Measurements from ENCODE around the gene ORC4. TPM values are rescaled to one million over a fixed set of nuclear protein-coding genes. Genes with fewer than 3 reads are reported as not detected.

The ORC4 gene
- total and polyA plus RNA-seq, 2 experiments from 2014 or later, result 39.1 to 51.4 TPM

DNA sequence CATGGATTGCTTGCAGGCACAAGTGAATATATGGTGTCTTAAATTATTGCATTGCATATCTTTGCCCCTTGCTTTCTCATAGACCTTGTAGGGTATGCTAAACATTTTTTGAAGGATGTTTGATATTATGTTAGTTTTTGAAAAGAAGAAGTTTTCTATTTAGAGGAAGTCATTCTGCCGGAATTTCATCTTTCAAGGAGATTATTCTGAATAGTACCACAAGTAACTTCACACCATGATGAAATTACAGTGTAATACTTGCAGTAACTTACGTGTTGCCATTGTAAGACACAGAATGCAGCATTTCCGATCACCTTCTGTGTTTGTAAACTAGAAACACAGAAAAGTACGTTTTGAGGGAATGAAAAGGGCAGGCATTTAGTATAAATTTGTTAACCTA lies 103.8 kb downstream of the ORC4 start:
- H3K27ac ChIP-seq, result no peak overlapping the region
- peaks cover 50% of the 10 kb centered on the region for H3K36me3 ChIP-seq (ENCODE audit: low read depth)
- H3F3A ChIP-seq (ENCODE audit: insufficient read depth), result peaks cover 12% of the 10 kb centered on the region
- H3K9ac ChIP-seq, result no peak overlapping the region
- H3K79me2 ChIP-seq (ENCODE audit: insufficient read depth), result peaks cover 12% of the 10 kb centered on the region; the same call in 1 of the 2 replicates
- no peak overlapping the region for H2AFZ ChIP-seq
- H4K20me1 ChIP-seq (ENCODE audit: insufficient read depth), result no peaks in the 10 kb centered on the region
- no peak overlapping the region for H3K4me3 ChIP-seq
- in situ Hi-C loops (cut with MboI), result loop anchor here (10.0 to 25.0 kb wide), 2 partner anchors 829 to 1182 kb away; no protein-coding TSS in a partner anchor
- no peak for DNase-seq
- no peak overlapping the region for H3K4me2 ChIP-seq (ENCODE audit: unreplicated experiment)
- 87 to 89% methylated on average over 4 of the region's 4 CpGs for WGBS, 2 experiments (ENCODE audit: low coverage in 1 of 2, low lambda C conversion rate in 2 of 2, missing lambda C conversion rate in 2 of 2)
- no peaks in the 10 kb centered on the region for H3K27me3 ChIP-seq (replicated peaks; ENCODE audit: insufficient read depth)
- no peaks in the 10 kb centered on the region for H3K9me2 ChIP-seq (ENCODE audit: insufficient read depth)
- no peaks in the 10 kb centered on the region for H3K9me3 ChIP-seq (ENCODE audit: low read depth)
- peaks cover 11% of the 10 kb centered on the region for H3K4me1 ChIP-seq (ENCODE audit: insufficient read depth)
- TF ChIP-seq EZH2 (IDR thresholded peaks at IDR 0.05; ENCODE audit: insufficient read depth, poor library complexity, severe bottlenecking) (no peak), EZH2phosphoT487 (IDR thresholded peaks at IDR 0.05; ENCODE audit: insufficient read depth, low read depth) (no peak)

DNA sequence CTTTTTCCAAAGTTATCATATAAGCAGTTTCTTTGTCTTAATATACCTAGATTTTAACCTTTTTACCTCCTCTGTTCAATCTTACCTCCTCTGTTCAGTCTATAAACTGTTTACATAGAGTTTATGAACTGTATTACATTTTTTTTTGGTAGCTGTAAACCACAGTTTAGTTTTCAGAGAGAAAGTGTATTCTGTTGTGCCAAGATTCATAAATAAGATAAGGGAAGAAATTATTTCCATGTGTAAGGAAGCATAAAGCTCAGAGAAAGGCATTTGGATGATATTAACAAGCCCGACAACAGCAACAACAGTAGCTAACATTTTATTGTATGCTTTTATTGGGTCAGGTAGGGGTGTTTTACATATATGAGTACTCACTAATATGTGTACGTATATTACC lies 104.5 kb downstream of the ORC4 start:
- no peak for DNase-seq
- H3K4me1 ChIP-seq (ENCODE audit: insufficient read depth), result peaks cover 11% of the 10 kb centered on the region
- no peaks in the 10 kb centered on the region for H4K20me1 ChIP-seq (ENCODE audit: insufficient read depth)
- peaks cover 12% of the 10 kb centered on the region for H3F3A ChIP-seq (ENCODE audit: insufficient read depth)
- 94 to 98% methylated on average over 2 of the region's 2 CpGs for WGBS, 2 experiments (ENCODE audit: low coverage in 1 of 2, low lambda C conversion rate in 2 of 2, missing lambda C conversion rate in 2 of 2)
- TF ChIP-seq EZH2 (IDR thresholded peaks at IDR 0.05; ENCODE audit: insufficient read depth, poor library complexity, severe bottlenecking), result no peak
- H3K9me3 ChIP-seq (ENCODE audit: low read depth), result no peaks in the 10 kb centered on the region
- in situ Hi-C loops (cut with MboI), result loop anchor here (10.0 to 25.0 kb wide), 2 partner anchors 829 to 1181 kb away; no protein-coding TSS in a partner anchor
- no peak overlapping the region for H2AFZ ChIP-seq
- no peaks in the 10 kb centered on the region for H3K27me3 ChIP-seq (replicated peaks; ENCODE audit: insufficient read depth)
- no peak overlapping the region for H3K9ac ChIP-seq
- no peaks in the 10 kb centered on the region for H3K9me2 ChIP-seq (ENCODE audit: insufficient read depth)
- H3K79me2 ChIP-seq (ENCODE audit: insufficient read depth), result peaks cover 12% of the 10 kb centered on the region; the same call in 1 of the 2 replicates
- peaks cover 45% of the 10 kb centered on the region for H3K36me3 ChIP-seq (ENCODE audit: low read depth)
- H3K4me2 ChIP-seq (ENCODE audit: unreplicated experiment), result no peak overlapping the region
- no peak overlapping the region for H3K4me3 ChIP-seq
- no peak overlapping the region for H3K27ac ChIP-seq

DNA sequence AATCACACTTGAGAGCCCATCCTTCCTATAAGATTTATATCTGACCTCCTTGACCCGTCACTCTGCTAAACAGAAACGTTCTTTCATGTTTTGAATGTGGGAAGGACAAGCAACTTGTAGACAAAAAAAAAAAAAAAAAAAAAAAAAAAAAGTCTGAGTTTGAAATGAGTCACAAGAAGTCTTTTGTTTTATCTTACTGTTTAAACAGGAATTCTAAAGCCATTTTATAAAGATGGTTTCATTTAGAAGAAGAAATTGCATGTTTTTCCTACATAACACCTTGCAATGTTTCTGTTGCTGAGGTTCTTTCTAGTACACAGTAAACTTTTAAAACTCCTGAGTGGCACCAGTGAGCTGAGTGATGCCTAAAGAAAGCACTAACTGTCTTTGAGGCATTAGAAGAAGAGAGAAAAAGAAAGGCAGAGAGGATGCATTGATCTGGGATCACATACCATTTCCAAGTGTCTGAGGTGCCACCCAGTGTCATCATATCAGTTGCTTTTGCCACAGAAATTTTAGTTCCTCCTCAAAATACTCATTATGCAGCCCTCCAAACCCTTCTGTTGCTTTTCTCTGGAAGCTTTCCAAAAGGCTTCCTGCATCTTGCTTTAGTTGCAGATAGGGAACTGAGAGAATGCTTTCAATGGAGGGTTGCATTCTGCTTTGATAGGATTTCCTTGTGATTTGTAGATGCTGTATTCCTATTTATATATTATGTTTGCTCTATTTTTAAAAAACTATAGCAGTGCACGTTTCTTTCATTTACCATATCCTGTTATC lies 106.6 kb downstream of the ORC4 start:
- Histone ChIP-seq H3K4me3 (no peak overlapping the region), H3K27me3 (replicated peaks; ENCODE audit: insufficient read depth) (no peaks in the 10 kb centered on the region), H3K4me2 (ENCODE audit: unreplicated experiment) (no peak overlapping the region), H3K9me3 (ENCODE audit: low read depth) (no peaks in the 10 kb centered on the region), H3F3A (ENCODE audit: insufficient read depth) (peaks cover 17% of the 10 kb centered on the region), H2AFZ (no peak overlapping the region), H3K9ac (no peak overlapping the region), H3K9me2 (ENCODE audit: insufficient read depth) (no peaks in the 10 kb centered on the region), H3K27ac (no peak overlapping the region), H3K36me3 (ENCODE audit: low read depth) (peaks cover 28% of the 10 kb centered on the region), H3K4me1 (ENCODE audit: insufficient read depth) (peaks cover 15% of the 10 kb centered on the region), H4K20me1 (ENCODE audit: insufficient read depth) (no peaks in the 10 kb centered on the region), H3K79me2 (ENCODE audit: insufficient read depth) (peaks cover 12% of the 10 kb centered on the region; the same call in 1 of the 2 replicates)
- in situ Hi-C loops (cut with MboI), result loop anchor here (10.0 to 25.0 kb wide), 2 partner anchors 827 to 1179 kb away; no protein-coding TSS in a partner anchor
- WGBS, 2 experiments (ENCODE audit: low coverage in 1 of 2, low lambda C conversion rate in 2 of 2, missing lambda C conversion rate in 2 of 2), result 49 to 55% methylated on average over 3 of the region's 3 CpGs
- peak; percentile 33 for DNase-seq
- no peak for TF ChIP-seq EZH2phosphoT487 (IDR thresholded peaks at IDR 0.05; ENCODE audit: insufficient read depth, low read depth)
- no peak for TF ChIP-seq EZH2 (IDR thresholded peaks at IDR 0.05; ENCODE audit: insufficient read depth, poor library complexity, severe bottlenecking)

DNA sequence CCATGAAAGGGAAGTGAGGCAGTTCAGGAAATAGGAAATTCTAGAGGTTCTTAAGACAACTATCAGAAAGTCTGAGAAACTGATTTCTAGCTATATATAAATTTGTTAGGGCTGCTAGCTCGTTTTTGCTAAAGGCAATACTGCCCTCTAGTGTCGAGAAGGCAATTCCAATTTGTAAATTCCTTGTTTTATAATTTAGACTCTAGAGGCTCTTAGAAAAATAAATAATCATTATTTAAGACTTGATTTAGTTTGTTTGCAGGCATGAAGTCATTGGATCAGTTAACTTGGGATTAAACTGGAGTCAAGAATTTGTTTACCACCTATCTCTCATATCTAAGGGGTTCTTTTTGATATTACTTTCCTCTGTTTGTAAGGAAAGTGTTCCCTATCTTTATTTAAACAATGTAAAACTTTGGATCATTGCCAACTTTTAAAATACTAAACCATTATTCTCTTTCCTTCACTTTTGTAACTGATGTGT lies 109.5 kb downstream of the ORC4 start:
- H3K9me2 ChIP-seq (ENCODE audit: insufficient read depth), result no peaks in the 10 kb centered on the region
- no peaks in the 10 kb centered on the region for H3K9me3 ChIP-seq (ENCODE audit: low read depth)
- in situ Hi-C loops (cut with MboI), result loop anchor here (10.0 to 25.0 kb wide), 2 partner anchors 824 to 1176 kb away; no protein-coding TSS in a partner anchor

More for the DNA sequence above, 109.5 kb downstream of the ORC4 start:
- no peak overlapping the region for H3K4me3 ChIP-seq
- no peak overlapping the region for H2AFZ ChIP-seq
- no peak overlapping the region for H3K9ac ChIP-seq
- H3K27ac ChIP-seq, result no peak overlapping the region
- H3K4me1 ChIP-seq (ENCODE audit: insufficient read depth), result peaks cover 15% of the 10 kb centered on the region
- TF ChIP-seq EZH2phosphoT487 (IDR thresholded peaks at IDR 0.05; ENCODE audit: insufficient read depth, low read depth), result no peak
- no peak for TF ChIP-seq EZH2 (IDR thresholded peaks at IDR 0.05; ENCODE audit: insufficient read depth, poor library complexity, severe bottlenecking)
- H3K36me3 ChIP-seq (ENCODE audit: low read depth), result peaks cover 8% of the 10 kb centered on the region
- DNase-seq, result peak; percentile 76
- peaks cover 17% of the 10 kb centered on the region for H3F3A ChIP-seq (ENCODE audit: insufficient read depth)
- no peak overlapping the region for H3K4me2 ChIP-seq (ENCODE audit: unreplicated experiment)
- 0 to 2% methylated on average over 2 of the region's 2 CpGs for WGBS, 2 experiments (ENCODE audit: low coverage in 1 of 2, low lambda C conversion rate in 2 of 2, missing lambda C conversion rate in 2 of 2)
- no peaks in the 10 kb centered on the region for H3K27me3 ChIP-seq (replicated peaks; ENCODE audit: insufficient read depth)
- peaks cover 20% of the 10 kb centered on the region; the same call in 1 of the 2 replicates for H3K79me2 ChIP-seq (ENCODE audit: insufficient read depth)
- H4K20me1 ChIP-seq (ENCODE audit: insufficient read depth), result no peaks in the 10 kb centered on the region
